OCI-LY1 (cell line): ENCODE data around the gene ACYP1.

Source experiments
- CTCF ChIP-seq: fragments of 200-600 bp; sonication (generic), shearing (Covaris generic); IDR thresholded peaks from 2 replicates; pipeline ENCODE4 v1.5.1; 2017; ENCODE audit warnings: mild to moderate bottlenecking, antibody characterized with exemption, low read length, moderate library complexity, mixed read lengths
- EZH2 ChIP-seq: fragments of 200-600 bp; sonication (generic), shearing (Covaris generic); IDR thresholded peaks from 2 replicates; pipeline ENCODE4 v1.8.0; 2017; ENCODE audit warnings: borderline replicate concordance, mixed run types, mild to moderate bottlenecking, antibody characterized with exemption, low read length, moderate library complexity, mixed read lengths

- TF ChIP-seq CTCF = no peak
- TF ChIP-seq EZH2 = no peak
These were observed 19.4 kb upstream of the ACYP1 start for GRCh38 chr14:75083271-75083670.
